HL-60 (cell line): Measurements from ENCODE around the gene PKP3.

ENCODE experiments used
- TF ChIP-seq, protein P1 (sequence below): IDR thresholded peaks from one replicate; pipeline ENCODE4 v1.5.1; 2011; ENCODE audit warnings: low read length, control low read depth, inconsistent platforms; ENCODE audit not compliant: insufficient read depth
- TF ChIP-seq, protein P2 (sequence below): IDR thresholded peaks from 2 replicates; pipeline ENCODE4 v1.6.1; 2012; ENCODE audit warnings: low read depth; ENCODE audit not compliant: insufficient replicate concordance

DNA sequence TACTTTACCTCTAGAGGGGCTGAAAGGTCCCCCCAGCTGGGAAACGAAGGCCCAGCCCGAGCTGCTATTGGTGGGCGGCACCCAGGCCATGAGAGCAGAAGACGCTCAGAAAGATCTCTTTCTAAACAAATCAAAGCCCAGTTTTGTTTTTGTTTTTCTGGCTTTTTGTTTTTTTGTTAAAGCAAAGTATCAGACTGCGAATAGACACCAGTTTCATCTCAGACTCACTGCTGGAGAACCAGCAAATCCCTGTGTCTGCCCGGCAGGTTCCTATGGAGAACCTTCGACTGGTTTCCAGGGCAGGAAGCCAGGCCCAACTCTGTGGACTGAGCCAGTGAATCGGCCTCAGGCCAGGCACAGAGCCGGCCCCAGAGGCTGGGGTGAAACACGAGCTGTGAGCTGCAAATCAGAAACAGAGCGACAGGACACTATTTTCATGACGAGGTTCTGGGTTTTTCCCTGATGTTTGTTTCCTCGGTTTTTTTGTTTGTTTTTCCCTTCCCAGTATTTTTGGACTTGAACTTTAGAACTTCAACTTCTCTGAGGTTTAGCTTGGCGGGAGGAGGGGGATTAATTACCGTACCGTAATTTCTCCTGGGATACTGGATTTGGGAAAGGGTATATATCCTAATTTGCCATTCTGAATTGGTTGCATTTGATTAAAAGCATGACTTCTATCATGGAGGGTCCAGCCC lies 40.7 kb upstream of the PKP3 start:
- TF ChIP-seq, protein P1, sequence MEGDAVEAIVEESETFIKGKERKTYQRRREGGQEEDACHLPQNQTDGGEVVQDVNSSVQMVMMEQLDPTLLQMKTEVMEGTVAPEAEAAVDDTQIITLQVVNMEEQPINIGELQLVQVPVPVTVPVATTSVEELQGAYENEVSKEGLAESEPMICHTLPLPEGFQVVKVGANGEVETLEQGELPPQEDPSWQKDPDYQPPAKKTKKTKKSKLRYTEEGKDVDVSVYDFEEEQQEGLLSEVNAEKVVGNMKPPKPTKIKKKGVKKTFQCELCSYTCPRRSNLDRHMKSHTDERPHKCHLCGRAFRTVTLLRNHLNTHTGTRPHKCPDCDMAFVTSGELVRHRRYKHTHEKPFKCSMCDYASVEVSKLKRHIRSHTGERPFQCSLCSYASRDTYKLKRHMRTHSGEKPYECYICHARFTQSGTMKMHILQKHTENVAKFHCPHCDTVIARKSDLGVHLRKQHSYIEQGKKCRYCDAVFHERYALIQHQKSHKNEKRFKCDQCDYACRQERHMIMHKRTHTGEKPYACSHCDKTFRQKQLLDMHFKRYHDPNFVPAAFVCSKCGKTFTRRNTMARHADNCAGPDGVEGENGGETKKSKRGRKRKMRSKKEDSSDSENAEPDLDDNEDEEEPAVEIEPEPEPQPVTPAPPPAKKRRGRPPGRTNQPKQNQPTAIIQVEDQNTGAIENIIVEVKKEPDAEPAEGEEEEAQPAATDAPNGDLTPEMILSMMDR, result no peak
- TF ChIP-seq, protein P2, sequence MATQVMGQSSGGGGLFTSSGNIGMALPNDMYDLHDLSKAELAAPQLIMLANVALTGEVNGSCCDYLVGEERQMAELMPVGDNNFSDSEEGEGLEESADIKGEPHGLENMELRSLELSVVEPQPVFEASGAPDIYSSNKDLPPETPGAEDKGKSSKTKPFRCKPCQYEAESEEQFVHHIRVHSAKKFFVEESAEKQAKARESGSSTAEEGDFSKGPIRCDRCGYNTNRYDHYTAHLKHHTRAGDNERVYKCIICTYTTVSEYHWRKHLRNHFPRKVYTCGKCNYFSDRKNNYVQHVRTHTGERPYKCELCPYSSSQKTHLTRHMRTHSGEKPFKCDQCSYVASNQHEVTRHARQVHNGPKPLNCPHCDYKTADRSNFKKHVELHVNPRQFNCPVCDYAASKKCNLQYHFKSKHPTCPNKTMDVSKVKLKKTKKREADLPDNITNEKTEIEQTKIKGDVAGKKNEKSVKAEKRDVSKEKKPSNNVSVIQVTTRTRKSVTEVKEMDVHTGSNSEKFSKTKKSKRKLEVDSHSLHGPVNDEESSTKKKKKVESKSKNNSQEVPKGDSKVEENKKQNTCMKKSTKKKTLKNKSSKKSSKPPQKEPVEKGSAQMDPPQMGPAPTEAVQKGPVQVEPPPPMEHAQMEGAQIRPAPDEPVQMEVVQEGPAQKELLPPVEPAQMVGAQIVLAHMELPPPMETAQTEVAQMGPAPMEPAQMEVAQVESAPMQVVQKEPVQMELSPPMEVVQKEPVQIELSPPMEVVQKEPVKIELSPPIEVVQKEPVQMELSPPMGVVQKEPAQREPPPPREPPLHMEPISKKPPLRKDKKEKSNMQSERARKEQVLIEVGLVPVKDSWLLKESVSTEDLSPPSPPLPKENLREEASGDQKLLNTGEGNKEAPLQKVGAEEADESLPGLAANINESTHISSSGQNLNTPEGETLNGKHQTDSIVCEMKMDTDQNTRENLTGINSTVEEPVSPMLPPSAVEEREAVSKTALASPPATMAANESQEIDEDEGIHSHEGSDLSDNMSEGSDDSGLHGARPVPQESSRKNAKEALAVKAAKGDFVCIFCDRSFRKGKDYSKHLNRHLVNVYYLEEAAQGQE, result no peak
